ENCODE measurements around the gene RGS16.
A peak's percentile ranks its signal among the peaks of the same experiment; 100 is the strongest.
"Not testable (repeated sequence)": the region's sequence is repeated elsewhere in the genome, so short reads cannot be mapped to it uniquely, and the experiment has no call there.

The RGS16 gene

DNA sequence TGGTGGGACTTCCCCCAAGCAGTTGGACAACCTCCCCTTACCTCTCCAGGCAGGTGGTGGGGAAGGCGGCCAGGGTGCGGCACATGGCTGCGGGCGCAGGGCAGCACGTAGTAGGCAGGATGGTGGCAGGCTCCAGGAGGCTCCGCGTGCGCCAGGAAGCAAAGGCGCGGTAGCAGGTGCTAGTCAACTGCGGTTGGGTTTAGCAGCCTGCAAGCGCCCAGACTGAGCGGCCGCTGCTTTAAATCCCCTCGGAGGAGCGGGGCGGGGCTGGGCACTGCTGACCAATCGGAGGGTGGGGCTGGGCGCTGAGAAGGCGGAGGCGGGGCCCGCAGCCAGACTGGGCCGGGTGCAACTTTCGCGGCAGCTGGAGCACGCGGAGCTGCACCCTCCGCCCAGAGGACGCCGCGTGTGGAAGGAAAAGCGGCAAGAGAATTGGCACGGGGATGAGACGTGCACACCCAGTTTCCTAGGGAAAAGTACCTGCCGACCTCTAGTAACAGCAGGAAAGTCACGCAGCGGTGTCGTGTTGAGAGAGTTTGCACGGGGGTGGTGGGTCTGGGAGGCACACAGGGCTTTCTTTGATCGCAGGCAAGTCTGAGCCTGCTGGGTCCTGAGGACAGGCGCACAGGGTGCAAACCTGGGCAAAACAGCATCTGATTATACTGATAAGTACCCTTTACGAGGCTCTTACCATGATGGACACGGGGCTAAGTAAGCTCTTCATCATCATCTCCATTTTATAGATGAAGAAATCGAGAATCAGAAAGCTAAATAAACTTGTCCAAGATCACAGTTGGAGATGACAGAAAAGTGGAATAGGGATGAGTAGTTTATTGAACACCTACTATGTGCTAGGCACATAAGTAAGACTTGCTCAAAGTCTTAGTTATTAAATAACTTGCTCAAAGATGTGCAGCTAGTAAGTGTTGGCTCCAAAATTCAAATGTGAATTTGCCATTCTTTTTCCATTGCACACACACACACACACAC lies at the start of gene RGS16:
Gene RGS16 (minus strand): TSS at position 215 of the 990 bp plus-strand sequence. CDS start 130 bp downstream, at position 85.
- DNase-seq, result peak; percentile 95

GRCh38 chr1:182653986-182654385 lies 49.8 kb upstream of the RGS16 start:
- DNase-seq, result no peak

DNA sequence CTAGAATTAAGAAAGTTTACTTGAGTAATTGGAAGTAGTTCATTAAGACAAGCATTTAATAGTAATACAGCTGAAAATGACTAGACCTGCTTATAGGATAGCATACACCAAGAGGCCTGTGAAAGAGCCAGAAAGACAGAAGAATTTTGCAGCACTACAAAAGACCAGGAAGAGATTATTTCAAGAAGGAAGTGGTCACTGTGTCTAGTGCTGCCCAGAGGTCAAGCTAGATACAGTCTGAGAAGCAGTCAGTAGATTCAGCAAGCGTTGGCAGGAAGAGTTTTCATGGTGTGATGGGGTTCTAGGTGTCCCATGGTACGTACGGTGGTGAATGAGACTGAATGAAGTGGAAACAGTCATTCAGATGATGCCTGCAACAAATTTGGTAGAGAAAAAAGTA lies 48.7 kb upstream of the RGS16 start:
- DNase-seq, result no peak

DNA sequence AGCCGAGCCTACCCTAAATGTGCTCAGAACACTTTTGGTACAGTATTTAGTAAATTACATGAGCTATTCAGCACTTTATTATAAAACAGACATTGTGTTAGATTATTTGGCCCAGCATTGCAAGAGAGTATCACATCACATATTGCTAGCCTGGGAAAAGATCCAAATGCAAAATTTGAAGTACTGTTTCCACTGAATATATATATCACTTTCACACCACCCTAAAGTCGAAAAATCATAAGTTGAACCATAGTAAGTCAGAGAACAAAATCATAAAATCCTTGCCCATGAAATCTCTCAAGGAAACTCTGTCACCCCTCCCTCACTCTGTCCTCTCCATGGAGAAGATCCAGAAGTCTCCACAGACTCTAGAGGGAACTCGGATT lies 47.1 kb upstream of the RGS16 start:
- no peak for DNase-seq

DNA sequence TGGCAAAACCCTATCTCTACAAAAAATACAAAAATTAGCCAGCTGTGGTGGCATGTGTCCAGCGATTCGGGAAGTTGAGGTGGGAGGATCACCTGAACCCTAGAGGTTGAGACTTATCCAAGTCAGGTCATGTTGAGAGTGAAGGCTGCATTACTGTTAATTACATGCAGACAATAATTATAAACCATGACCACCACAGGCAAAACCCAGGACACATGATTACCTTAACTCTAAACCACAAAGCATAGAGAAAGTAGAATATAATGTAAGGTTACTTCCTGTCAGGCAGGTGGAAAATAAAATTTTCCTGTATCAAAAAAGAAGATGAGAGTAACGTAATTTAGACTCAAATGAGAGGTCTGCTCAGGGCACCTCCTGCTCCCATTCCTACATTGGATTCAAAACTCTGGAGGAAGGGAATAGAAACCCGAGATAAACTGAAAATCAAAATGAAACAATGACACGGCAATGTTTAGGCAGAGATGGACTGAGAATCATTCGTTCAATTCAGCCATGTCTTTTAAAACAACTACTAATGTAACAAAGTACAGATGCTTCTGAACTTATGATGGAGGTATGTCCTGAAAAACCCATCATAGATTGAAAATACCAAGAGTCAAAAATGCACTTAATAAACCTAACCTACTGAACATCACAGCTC lies 46.6 kb upstream of the RGS16 start:
- no peak for DNase-seq

DNA sequence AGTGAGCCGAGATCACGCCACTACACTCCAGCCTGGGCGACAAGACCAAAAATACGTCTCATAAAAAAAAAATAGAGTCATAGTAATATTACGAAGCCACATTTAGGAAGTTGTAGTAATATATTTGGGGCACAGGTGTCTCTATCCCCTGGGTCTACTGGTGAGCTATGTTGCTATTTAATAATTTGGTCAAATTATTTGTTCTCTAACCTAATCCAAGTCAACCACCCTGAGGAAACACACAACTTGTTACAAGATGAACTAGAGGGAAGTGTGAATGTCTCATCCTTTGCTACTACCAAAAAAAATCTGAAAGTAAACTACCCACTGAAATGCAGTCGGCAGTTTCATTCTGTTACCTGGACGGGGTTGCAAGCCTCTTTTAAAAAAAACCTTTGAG lies 44.9 kb upstream of the RGS16 start:
- DNase-seq, result no peak

GRCh38 chr1:182646739-182647138 lies 42.5 kb upstream of the RGS16 start:
- no peak for DNase-seq

GRCh38 chr1:182644886-182645285 lies 40.7 kb upstream of the RGS16 start:
- DNase-seq, result no peak

DNA sequence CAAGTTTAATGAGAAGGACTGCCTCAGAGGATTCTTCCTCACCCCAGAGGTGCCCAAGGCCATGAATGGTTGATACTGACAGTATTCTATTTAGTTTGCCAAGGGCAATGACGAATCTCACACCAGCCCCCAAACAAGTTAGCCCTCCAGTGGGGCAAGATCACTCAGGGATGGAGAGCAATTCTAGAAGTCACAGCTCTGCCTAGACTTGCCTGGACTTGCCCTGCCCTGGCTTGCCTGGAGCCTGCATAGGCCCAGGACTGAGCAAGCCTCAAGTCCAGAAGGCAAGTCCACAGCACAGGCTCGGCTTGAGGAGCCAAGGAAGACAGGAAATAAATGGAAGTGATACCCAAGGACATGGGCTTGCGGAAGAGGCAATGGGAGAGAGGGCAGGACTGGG lies 39.5 kb upstream of the RGS16 start:
- DNase-seq, result no peak

- DNase-seq, result no peak
Measured at GRCh38 chr1:182642461-182642860, 38.3 kb upstream of the RGS16 start.

DNA sequence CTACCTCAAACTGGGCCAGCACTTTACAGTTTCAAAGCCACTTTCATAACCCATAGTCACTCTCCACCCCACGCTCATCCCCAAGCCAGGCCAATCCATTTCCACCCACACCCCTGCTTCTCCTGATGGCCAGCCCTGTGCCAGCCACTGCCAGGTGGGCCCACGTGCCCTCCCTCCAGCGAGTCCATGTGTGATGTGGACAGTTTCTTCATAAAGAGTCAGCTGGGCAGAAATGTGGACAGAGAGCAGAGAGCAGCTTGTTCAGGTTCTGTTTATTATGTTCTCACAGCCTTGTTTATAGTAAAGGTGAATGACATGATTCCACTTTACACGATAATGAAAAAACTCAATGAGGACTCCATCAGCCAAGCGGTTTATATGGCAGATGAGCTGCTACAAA lies 37.4 kb upstream of the RGS16 start:
- no peak for DNase-seq

- DNase-seq, result no peak
Measured at GRCh38 chr1:182639330-182639729, 35.1 kb upstream of the RGS16 start.

DNA sequence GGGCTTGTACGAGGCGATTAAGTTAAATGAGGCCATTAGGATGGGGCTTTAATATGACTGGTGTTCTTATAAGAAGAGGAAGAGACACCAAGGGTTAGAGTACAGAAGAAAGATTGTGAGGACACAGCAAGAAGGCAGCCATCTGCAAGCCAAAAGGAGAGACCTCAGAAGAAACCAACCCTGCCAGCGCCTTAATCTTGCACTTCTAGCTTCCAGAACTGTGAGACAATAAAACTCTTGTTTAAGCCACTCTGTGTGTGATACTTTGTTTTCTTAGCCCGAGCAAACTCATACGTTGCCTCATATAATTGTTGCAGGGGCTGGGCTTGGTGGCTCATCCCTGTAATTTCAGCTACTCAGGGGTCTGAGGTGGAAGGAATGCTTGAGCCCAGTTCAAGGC lies 33.6 kb upstream of the RGS16 start:
- DNase-seq, result no peak

DNA sequence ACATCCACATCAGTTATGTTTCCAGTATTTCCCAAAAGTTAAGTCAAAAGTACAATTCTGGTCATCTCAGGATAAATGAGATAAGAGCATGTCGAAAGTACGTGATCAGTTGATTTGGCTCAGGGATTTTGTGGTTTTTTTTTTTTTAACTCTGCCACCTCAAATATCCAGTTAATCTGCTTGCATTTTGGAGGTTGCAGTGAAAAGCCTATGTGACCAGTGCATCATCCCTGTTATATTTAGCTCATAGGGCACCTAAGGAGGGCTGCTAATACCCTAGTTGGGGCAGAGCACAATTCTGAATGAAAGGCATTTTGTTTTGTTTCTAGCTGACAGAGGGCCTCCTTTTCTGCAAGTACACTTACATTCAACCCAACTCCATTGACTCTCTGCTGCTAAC lies 31.7 kb upstream of the RGS16 start:
- DNase-seq, result no peak

GRCh38 chr1:182634306-182635072 lies 30.3 kb upstream of the RGS16 start:
- DNase-seq, result no peak

DNA sequence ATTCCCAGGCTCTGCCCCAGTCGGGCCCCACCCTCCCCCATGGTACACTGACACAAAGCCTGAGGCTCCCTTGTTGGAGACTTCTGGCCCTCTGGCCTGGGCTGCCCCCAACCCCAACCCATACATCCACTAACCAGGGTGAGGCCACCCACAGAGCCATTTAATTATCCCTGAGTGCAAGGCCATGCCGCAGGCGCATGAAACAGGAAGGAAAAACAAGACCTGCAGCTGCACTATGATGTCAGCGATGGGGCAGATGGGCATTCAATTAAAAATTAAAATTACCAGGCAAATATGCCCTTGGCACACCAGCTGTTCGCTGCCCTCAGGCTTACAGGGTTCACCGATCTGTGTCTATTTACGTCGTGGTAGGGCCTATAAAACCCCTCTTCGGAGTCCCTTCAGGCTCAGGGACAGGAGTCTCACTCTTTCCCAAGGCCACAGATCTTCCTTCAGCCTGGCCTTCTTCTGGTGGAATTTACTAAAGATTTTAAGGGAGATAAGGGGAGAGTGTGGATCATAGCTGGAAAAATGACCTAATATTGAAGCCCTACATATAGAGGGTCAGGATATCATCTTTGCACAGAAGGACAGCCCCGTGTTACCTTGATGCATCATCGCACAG lies 29.6 kb upstream of the RGS16 start:
- DNase-seq, result no peak

- DNase-seq, result no peak
Measured at GRCh38 chr1:182633031-182633430, 28.8 kb upstream of the RGS16 start.

- not testable (repeated sequence) for DNase-seq
Measured at GRCh38 chr1:182632441-182632857, 28.3 kb upstream of the RGS16 start.

DNA sequence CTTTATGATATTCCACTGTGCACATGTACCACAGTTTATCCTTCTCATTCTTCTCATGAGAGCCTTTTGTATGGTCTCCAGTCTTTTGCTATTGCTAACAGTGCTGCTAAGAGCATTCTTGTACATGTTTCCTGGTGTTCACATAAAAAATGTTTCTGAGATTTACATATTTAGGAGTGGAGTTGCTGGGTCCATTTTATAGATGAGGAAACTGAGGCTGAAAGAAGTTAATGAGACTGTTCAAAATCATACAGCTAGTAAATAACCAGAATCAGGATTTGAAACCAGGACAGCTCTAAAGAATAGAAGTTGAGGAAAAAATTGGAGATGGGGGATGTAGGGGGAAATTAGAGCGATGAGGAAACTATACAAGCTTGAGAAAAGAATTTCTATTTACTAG lies 27.8 kb upstream of the RGS16 start:
- DNase-seq, result no peak

DNA sequence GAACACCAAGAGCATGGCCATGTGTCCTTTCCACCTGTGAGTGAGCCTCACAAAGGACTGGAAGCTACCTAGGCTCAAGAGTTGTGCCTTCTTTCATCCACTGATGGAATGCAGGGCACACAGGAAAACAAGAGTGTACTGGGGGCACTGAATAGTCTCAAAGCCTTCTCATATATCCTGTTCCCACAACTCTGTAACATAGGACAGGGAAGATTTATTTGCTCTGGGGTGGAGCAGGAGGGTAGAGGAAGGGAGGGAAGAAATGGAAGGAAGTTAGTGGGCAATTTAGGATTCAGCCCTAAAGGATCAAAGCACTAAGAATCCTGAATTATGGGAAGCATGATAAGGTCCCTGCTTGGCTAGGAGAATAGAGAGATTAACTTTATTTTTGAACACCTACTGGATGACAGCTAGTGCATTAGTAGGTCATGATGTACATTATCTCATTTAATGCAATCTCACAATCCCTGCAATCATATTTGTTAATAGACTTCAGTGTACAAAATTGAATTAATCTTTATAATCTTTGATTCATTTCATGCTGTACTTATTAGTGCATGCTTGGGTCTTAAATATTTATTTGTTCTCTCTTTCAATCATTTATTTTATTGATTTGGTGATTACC lies 27.0 kb upstream of the RGS16 start:
- DNase-seq, result no peak

DNA sequence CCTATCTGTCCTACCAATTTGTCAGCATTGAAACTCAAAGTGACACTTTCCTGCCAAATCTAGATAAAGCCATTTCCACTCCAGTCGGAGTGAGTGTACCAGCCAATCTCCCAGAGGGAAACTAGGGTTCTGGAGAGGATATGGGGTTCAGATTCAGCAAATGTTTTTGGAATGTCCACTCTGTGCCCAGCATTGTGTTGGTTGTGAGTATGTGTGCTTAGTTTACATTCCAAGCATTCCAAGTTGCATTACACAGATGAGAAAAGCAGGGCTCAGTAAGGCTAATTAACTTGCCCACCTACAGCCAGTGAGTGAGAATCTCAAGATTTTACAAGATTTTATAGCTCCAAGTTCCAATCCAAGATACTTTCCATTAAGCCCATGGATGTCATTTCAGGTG lies 26.4 kb upstream of the RGS16 start:
- DNase-seq, result no peak

DNA sequence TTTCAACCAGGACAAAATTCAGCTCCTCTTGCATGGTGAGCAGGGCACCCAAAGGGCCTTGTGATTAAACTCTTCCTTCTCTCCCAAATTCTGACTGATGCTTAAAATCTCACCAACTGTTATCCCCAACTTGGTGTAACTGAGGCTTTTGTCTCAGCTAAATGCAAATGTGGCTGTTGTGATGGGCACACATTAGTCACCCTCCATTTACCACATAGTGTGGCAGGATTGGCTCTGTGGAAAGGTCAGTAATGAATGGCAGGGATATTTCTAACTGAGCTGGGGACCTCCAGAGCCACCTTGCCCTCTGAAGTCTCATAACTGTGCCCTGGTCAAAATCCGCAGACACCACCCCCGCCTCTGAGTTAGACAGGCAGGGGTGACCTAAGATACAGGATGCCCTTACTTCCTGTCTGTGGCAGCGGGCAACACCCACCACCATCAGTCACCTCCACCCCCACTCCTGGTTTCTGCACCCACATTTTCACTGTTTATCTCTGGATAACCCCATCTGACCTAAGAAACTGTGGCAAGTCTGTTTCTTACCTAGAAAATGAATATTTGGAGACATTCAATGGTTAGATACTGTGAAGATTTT lies 25.4 kb upstream of the RGS16 start:
- peak; percentile 77 for DNase-seq

Measured in activated naive CD4-positive, alpha-beta T cell treated with Interleukin-2 at 50 U/mL for 16 hours (primary cell).